PC-9 (cell line): ENCODE data around the gene MAPK1.
"Not testable (repeated sequence)": the region's sequence is repeated elsewhere in the genome, so short reads cannot be mapped to it uniquely, and the experiment has no call there.

Experiments used
- EZH2 ChIP-seq: fragments of 200-600 bp; sonication (generic); IDR thresholded peaks from 2 replicates; pipeline ENCODE4 v1.8.0; 2017; ENCODE audit warnings: antibody characterized with exemption, low read depth
- TF ChIP-seq, protein P1 (sequence below): fragments of 200-600 bp; sonication (generic); conservative IDR thresholded peaks from 2 replicates; pipeline ENCODE4 v1.6.1; 2017; ENCODE audit warnings: mixed run types, antibody characterized with exemption, mild to moderate bottlenecking, moderate library complexity

GRCh38 chr22:21839104-21839764, 28.2 kb downstream of the MAPK1 start:
- TF ChIP-seq EZH2: not testable (repeated sequence)
- TF ChIP-seq, protein P1, sequence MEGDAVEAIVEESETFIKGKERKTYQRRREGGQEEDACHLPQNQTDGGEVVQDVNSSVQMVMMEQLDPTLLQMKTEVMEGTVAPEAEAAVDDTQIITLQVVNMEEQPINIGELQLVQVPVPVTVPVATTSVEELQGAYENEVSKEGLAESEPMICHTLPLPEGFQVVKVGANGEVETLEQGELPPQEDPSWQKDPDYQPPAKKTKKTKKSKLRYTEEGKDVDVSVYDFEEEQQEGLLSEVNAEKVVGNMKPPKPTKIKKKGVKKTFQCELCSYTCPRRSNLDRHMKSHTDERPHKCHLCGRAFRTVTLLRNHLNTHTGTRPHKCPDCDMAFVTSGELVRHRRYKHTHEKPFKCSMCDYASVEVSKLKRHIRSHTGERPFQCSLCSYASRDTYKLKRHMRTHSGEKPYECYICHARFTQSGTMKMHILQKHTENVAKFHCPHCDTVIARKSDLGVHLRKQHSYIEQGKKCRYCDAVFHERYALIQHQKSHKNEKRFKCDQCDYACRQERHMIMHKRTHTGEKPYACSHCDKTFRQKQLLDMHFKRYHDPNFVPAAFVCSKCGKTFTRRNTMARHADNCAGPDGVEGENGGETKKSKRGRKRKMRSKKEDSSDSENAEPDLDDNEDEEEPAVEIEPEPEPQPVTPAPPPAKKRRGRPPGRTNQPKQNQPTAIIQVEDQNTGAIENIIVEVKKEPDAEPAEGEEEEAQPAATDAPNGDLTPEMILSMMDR: not testable (repeated sequence)
